ENCODE measurements around the gene GHSR.

Gene GHSR

DNA sequence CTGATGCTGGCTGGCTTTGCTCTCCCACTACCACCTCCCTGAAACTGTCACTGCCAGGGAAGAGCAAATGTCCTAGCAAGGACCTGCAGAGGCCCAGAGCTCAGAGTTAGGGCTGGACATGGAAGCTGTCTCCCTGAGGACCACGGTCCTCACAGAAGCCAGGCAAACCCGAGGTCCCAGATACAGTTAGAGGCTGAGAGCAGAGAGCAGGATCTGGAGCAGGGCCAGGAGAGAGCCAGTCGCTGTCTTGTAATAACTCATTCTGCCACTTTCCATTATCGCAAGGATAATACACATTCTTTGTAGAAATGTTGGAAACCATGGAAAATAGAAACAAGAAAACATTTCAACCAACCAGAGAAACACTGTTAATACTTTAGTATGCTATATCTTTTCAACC, 10.1 kb downstream of the GHSR start:
- in situ Hi-C loops (cut with MboI; ENCODE audit: low sequenced_read_pairs) = no loop called here

DNA sequence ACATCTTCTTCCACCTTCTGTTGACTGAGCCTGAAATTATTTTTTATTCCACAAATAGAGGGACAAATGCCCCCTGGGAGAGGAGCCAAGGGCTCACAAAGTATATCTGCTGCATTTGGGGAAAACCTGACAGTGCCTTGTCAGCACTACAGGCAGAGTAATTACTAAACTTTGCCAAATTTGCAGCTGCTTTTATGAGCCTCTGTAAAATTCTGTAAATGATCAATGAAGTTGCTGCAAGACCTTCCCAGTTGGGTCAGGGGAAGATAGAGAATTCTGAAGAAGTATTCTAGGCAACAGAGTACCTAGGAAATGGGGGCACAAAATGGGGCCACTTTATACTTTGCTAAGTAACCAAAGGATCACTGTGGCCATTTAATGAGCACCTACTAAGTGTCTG, 10.5 kb downstream of the GHSR start:
- in situ Hi-C loops (cut with MboI; ENCODE audit: low sequenced_read_pairs) = no loop called here

DNA sequence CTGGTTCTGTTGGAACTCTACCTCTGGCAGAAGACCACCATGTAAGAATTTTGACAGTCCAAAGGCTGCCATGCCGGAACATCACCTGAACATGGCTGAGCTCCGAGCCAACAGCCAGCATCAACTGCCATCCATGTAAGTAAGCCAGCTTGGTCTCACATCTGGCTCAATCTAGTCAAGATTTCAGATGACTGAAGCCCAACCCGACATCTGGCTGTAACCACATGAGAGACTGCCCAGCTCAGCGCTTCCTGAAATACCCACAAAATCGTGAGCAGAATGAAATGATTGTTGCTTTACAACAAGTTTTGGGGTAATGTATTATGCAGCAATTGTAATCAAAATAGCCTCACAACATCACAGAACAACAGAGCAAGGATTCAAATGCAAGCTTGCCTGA, 32.9 kb downstream of the GHSR start:
- in situ Hi-C loops (cut with MboI; ENCODE audit: low sequenced_read_pairs) = no loop called here

DNA sequence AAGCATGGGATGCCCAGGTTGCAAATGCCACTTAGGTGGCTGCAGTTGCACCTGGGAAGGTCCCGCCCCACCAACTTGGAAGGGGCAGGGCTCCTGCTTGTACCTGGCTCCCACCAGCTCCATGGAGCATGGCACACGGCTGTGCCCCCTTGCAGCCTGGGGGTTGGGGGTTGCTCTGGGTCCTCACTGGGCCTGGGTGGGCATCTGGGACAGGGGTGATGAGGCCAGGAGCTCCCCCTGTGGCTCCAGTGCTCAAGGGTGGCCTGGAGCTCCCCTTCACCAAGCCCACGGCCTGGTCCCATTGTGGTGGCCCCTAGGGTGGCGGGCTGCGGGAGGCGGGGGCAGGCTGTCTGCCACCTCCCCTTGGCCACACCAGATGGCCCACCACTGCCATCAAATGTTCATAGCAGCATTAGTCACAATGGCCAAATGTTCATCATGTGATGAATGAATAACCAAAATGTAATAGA, 36.7 kb downstream of the GHSR start:
- in situ Hi-C loops (cut with MboI; ENCODE audit: low sequenced_read_pairs) = no loop called here

DNA sequence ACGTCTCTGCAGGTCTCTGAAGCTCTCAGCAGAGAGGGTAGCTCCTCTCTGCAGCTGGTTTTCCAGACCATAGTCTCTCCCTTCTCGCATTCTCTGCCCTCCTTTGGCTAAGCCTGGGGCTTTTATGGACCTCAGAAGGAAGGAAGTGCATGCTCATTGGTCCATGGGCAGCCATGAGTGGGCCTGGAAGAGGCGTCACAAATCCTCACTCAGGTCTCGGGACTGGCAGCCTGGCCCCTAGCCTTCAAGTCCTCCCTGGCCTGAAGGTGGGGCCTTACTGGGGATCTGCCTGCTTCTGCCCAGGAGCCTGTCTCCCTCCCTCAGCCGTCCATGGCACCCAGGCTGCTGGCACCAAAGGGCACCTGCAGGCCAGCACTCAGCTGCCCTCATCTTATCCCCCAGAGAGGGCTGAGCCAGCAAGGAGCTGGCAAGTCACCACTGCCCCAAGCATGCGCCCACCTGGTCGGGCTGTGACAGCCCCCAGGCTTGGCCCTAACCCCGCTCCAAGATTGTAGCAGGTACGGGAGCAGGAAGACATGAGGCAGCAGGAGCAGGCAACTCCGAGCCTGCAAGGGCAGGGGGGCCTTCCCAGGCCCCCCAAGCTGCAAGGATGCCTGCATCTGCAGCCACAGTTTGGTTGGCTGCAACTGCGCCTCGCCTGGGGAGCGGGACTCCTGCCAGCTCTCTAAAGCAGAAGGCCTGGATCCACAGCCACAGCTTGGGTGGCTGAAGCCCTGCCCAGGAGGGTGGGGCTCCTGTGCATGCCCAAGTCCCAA, 37.4 kb downstream of the GHSR start:
- in situ Hi-C loops (cut with MboI; ENCODE audit: low sequenced_read_pairs) = no loop called here

DNA sequence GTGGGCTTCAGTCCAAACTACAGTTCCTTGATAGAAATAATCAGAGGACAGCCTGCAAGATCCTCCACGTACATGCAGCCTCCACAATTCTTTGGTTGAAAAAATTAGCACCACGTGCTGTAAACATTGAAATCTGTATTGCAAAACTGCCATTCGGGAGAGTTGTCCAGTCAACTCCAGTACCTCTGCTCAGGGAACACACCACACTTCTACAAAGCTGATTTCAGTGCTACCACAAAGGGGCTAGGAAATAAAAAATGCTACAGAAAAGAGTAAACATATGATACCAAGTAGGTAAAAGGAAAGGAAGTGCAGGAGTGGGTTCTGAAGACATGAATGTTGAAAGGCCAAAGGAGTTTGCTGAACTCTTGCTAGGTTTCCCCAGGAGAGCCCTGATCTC, 40.4 kb downstream of the GHSR start:
- in situ Hi-C loops (cut with MboI; ENCODE audit: low sequenced_read_pairs) = no loop called here

DNA sequence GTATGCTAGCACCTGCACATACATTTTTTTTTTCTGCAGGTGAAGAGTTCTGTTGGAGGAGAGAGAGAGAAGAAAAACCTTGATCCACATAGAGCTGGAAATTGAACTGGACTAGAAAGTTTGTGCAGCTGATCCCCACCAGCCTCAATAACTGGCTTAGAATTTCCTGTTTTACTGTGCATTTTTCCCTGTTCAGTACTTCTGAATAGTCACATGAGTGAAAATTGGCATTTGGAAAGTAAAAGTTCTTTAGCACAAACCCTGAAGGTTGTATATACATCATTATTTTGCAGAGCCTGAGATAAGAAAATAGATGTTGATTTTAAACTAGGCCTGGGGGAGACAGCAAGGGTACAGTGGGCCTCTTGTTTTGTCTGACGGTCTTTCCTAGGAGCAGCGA, 42.3 kb downstream of the GHSR start:
- in situ Hi-C loops (cut with MboI; ENCODE audit: low sequenced_read_pairs) = no loop called here

DNA sequence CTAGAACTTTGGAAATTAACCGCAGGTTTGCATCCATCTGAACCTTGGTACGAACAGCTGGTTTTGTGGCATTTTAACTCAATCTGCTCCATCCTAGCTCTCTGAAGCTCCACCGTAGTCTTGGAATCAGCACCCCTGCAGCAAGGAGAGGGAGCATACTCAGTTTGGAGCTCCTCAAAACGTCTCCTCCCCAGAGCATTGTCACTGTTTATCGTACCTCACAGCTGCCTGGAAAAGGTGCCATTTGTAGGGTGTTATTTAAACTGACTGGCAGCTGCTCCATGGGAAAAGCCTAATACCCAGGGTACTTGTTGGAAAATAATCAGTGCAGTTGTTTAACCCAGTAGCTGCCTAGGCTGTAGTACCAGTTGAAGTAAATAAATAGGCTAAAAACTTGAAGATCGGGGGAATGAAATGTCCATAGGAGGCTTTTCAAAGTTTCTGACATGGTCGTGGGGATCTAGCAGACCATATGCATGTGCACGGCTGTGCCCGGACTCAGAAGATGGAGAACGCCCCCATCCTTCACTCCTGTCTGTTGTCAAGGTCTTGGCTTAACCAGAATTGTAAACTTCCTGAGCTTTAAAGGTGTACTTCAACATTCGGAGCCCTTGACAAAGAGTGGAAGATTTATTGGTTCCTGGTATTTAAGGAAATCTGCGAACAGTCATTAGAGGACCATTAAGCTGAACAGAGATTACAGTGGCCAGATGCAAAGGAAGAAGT, 43.9 kb downstream of the GHSR start:
- in situ Hi-C loops (cut with MboI; ENCODE audit: low sequenced_read_pairs) = no loop called here

DNA sequence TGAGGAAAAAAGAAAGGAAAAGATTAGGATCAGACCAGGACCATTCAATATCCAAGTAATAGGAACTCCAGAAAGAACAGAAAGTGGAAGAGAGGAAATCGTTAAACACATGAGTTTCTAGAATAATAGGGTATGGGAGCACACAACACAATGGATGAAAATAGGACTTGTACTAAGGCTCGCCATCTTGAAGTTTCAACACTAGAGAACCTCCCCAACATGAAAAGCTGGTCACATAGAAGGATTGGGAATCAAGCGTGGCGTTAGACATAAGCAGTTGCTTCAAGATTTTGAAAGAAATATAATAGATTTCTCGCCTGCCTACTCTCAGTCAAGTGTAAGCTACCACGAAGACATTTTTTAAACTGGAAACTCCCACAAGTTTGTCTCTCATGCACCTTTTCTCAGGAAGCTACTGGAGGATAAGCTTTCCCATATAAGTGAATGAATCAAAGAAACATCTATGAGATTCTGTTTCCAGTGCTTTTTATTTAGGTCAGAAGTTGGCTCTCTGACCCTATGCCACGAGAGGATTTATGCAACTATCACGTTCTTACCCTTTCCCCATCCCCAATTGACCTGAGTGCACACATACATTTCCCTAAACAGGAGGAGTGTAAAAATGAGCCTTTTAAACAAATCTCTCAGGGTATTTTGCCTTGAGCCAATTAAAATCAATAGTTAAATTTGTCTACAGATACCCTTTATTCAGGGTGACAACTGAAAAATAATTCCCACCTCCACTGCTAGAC, 45.2 kb downstream of the GHSR start:
- in situ Hi-C loops (cut with MboI; ENCODE audit: low sequenced_read_pairs) = no loop called here

DNA sequence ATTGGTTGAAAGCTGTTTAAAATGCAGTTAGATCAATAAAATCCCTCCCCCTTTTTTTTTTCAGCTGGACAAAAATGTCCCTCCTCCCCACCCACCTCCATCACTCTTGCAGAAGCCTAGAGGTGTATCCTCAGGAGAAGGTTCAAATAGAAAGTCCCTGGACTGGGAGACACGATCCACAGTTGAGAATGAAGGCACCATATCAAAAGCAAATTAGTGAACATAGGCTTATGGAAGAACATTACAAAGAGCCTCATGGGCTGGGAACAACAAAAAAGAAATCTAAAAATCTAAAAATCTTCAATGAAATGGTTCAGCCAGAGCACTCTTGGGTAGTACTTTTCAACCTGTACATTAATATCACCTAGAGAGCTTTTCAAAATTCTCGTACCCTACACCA, 46.2 kb downstream of the GHSR start:
- in situ Hi-C loops (cut with MboI; ENCODE audit: low sequenced_read_pairs) = no loop called here

DNA sequence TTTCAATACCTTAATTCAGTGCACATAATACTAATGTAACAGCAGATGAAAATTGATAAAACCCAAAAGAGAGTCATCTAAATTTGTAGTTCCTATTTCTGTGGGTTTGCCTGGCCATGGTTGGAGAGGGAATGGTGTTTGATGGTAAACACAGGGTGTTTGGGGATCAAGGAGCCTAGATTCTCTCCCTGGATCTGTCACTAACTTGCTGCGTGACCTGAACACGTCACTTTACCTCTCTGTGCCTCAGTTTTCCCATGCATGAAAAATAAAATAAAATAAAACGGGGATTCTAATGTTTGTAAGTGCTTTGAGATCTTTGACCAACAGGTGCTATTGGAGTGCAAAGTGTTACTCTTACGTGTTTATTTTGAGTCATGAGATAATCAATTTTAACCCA, 49.8 kb downstream of the GHSR start:
- in situ Hi-C loops (cut with MboI; ENCODE audit: low sequenced_read_pairs) = no loop called here

DNA sequence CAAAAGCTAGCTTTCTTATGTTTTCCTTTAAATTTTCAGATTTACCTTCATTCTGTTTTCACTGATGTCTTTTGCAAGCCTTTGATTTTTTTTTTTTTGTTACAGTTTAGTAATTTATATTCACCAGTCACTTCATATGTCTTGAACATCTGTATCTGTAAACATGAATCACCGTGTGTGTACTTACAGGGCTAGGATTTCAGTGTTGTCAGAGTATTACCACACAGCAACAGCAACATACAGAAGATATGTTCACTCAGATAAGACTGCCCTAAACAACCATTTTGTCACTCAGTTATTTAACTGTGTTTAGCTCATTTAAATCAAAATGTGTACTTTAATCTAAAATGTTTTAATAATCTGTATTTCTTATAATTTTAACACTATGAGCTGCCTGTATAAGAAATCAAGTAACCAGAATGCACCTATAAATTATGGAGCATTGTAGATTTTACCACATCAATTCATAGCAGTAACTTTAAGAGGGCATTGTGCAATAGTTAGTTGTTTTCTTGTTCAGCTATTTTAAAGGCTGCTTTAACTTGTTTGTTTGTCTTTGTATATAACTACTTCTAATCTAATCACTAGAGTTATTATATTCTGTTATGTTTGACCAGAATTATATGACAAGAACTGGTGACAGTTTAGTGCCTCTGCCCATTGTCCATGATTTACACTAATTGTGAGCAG, 50.4 kb downstream of the GHSR start:
- in situ Hi-C loops (cut with MboI; ENCODE audit: low sequenced_read_pairs) = no loop called here

DNA sequence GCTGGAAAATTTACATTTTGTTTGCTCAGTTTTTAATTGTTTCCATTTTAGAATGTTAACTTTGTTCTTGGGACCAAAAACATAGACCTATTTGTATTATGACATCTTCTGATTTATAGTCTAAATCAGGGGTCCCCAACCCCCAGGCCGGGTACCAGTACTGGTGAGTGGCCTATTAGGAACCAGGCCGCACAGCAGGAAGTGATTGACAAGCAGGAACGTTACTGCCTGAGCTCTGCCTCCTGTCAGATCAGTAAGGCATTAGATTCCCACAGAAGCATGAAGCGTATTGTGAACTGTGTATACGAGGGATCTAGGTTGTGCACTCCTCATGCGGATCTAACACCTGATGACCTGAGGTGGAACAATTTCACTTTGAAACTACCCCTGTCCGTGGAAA, 51.9 kb downstream of the GHSR start:
- in situ Hi-C loops (cut with MboI; ENCODE audit: low sequenced_read_pairs) = no loop called here

DNA sequence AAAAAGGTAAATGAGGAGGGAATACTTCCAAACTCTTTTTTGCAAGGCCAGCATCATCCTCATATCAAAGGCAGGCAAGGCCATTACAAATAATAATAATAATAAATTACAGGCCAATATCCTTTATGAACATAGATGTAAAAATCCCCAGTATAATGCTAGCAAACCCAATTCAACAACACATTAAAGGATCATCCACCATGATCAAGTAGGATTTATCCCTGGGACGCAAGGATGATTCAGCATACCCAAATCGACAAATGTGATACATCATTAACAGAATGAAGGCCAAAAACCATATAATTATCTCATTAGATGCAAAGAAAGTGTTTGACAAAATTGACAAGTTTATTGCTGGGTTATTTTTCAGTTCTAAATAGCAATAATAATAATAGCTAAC, 53.6 kb downstream of the GHSR start:
- in situ Hi-C loops (cut with MboI; ENCODE audit: low sequenced_read_pairs) = no loop called here
